GM19397 (cell line): ENCODE results near the gene OR2H1.

ENCODE experiments used
- ATAC-seq: cut with Tn5 transposase; IDR thresholded peaks from one replicate; pipeline ENCODE4 v1.9.1; 2021; ENCODE audit warnings: mild to moderate bottlenecking, moderate library complexity; ENCODE audit not compliant: unreplicated experiment

OR2H1 gene

GRCh38 chr6:29483186-29483585 is 26.2 kb downstream of the OR2H1 start:
- no peak for ATAC-seq

- ATAC-seq, result no peak
These were observed 26.8 kb downstream of the OR2H1 start for GRCh38 chr6:29483735-29484134.

- no peak for ATAC-seq
These were observed 29.6 kb downstream of the OR2H1 start for GRCh38 chr6:29486577-29486976.

GRCh38 chr6:29487131-29487530 is 30.2 kb downstream of the OR2H1 start:
- no peak for ATAC-seq

GRCh38 chr6:29487660-29488059 is 30.7 kb downstream of the OR2H1 start, which contains the start of gene MAS1L:
Gene MAS1L, minus strand, starts transcription at chr6:29487956. Its CDS starts 54 bp downstream, at chr6:29487902.
- ATAC-seq, result no peak

GRCh38 chr6:29488874-29489273 is 31.9 kb downstream of the OR2H1 start:
- ATAC-seq, result no peak

- no peak for ATAC-seq
These were observed 32.3 kb downstream of the OR2H1 start for GRCh38 chr6:29489286-29489685.

- no peak for ATAC-seq
These were observed 33.1 kb downstream of the OR2H1 start for GRCh38 chr6:29490055-29490454.

GRCh38 chr6:29490552-29490951 is 33.6 kb downstream of the OR2H1 start:
- no peak for ATAC-seq

- ATAC-seq, result no peak
These were observed 34.6 kb downstream of the OR2H1 start for GRCh38 chr6:29491574-29491973.

GRCh38 chr6:29493261-29493660 is 36.3 kb downstream of the OR2H1 start:
- no peak for ATAC-seq

GRCh38 chr6:29494131-29494530 is 37.2 kb downstream of the OR2H1 start:
- no peak for ATAC-seq

GRCh38 chr6:29495571-29495970 is 38.6 kb downstream of the OR2H1 start:
- ATAC-seq, result no peak

- no peak for ATAC-seq
These were observed 40.0 kb downstream of the OR2H1 start for GRCh38 chr6:29496961-29497360.

GRCh38 chr6:29499704-29500103 is 42.7 kb downstream of the OR2H1 start:
- no peak for ATAC-seq

- no peak for ATAC-seq
These were observed 43.6 kb downstream of the OR2H1 start for GRCh38 chr6:29500594-29500993.

GRCh38 chr6:29501106-29501505 is 44.2 kb downstream of the OR2H1 start:
- ATAC-seq, result no peak

GRCh38 chr6:29502181-29502580 is 45.2 kb downstream of the OR2H1 start:
- ATAC-seq, result no peak

- no peak for ATAC-seq
These were observed 45.6 kb downstream of the OR2H1 start for GRCh38 chr6:29502597-29502996.

GRCh38 chr6:29504961-29505360 is 48.0 kb downstream of the OR2H1 start:
- ATAC-seq, result no peak

GRCh38 chr6:29505808-29506207 is 48.9 kb downstream of the OR2H1 start:
- no peak for ATAC-seq

GRCh38 chr6:29506446-29507067 is 49.6 kb downstream of the OR2H1 start:
- ATAC-seq, result no peak

- no peak for ATAC-seq
These were observed 50.4 kb downstream of the OR2H1 start for GRCh38 chr6:29507319-29507718.
